ENCODE measurements around the gene KDM2B. TPM values are rescaled to one million over a fixed set of nuclear protein-coding genes. Genes with fewer than 3 reads are reported as not detected.

The KDM2B gene
- total and polyA plus RNA-seq, 2 experiments from 2014 or later = 59.4 to 161 TPM

DNA sequence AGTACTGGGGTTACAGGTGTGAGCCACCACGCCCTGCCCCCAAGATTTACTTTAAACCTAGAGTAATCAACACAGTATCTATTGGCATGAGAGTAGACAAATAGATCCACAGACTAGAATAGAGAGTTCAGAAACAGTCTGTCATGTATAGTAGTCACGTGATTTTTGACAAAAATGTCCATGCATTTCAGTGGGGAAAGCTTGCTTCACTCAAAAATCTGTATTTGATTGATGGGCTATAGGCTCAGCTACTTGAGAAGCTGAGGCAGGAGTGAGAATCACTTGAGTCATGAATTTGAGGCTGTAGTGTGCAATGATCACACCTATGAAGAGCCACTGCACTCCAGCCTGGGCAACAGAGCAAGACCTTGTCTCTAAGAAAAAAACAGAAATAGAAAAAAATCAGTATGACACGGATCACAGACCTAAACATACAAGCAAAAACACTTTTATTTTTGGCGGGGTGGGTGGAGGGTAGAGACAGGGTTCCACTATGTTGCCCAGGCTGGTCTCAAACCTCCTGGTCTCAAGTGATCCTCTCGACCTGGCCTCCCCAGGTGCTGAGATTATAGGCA is 37.9 kb upstream of the KDM2B start:
- no peak overlapping the region for H3K27ac Mint-ChIP-seq
- no peak overlapping the region for H3K4me3 ChIP-seq

More for the DNA sequence above, 37.9 kb upstream of the KDM2B start:
- TF ChIP-seq, protein P1, sequence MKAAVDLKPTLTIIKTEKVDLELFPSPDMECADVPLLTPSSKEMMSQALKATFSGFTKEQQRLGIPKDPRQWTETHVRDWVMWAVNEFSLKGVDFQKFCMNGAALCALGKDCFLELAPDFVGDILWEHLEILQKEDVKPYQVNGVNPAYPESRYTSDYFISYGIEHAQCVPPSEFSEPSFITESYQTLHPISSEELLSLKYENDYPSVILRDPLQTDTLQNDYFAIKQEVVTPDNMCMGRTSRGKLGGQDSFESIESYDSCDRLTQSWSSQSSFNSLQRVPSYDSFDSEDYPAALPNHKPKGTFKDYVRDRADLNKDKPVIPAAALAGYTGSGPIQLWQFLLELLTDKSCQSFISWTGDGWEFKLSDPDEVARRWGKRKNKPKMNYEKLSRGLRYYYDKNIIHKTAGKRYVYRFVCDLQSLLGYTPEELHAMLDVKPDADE (IDR thresholded peaks at IDR 0.05) = no peak
- TF ChIP-seq EZH2 (IDR thresholded peaks at IDR 0.05; ENCODE audit: low read depth, unreplicated experiment) = no peak
- no peak for TF ChIP-seq EZH2phosphoT487 (IDR thresholded peaks at IDR 0.05; ENCODE audit: unreplicated experiment)
- no peak for TF ChIP-seq STAT1 (IDR thresholded peaks at IDR 0.05; ENCODE audit: unreplicated experiment)
- TF ChIP-seq, protein P2, sequence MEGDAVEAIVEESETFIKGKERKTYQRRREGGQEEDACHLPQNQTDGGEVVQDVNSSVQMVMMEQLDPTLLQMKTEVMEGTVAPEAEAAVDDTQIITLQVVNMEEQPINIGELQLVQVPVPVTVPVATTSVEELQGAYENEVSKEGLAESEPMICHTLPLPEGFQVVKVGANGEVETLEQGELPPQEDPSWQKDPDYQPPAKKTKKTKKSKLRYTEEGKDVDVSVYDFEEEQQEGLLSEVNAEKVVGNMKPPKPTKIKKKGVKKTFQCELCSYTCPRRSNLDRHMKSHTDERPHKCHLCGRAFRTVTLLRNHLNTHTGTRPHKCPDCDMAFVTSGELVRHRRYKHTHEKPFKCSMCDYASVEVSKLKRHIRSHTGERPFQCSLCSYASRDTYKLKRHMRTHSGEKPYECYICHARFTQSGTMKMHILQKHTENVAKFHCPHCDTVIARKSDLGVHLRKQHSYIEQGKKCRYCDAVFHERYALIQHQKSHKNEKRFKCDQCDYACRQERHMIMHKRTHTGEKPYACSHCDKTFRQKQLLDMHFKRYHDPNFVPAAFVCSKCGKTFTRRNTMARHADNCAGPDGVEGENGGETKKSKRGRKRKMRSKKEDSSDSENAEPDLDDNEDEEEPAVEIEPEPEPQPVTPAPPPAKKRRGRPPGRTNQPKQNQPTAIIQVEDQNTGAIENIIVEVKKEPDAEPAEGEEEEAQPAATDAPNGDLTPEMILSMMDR (conservative IDR thresholded peaks at IDR 0.05; ENCODE audit: low read depth in 2 of 2) = no peak
- TF ChIP-seq, protein P3, sequence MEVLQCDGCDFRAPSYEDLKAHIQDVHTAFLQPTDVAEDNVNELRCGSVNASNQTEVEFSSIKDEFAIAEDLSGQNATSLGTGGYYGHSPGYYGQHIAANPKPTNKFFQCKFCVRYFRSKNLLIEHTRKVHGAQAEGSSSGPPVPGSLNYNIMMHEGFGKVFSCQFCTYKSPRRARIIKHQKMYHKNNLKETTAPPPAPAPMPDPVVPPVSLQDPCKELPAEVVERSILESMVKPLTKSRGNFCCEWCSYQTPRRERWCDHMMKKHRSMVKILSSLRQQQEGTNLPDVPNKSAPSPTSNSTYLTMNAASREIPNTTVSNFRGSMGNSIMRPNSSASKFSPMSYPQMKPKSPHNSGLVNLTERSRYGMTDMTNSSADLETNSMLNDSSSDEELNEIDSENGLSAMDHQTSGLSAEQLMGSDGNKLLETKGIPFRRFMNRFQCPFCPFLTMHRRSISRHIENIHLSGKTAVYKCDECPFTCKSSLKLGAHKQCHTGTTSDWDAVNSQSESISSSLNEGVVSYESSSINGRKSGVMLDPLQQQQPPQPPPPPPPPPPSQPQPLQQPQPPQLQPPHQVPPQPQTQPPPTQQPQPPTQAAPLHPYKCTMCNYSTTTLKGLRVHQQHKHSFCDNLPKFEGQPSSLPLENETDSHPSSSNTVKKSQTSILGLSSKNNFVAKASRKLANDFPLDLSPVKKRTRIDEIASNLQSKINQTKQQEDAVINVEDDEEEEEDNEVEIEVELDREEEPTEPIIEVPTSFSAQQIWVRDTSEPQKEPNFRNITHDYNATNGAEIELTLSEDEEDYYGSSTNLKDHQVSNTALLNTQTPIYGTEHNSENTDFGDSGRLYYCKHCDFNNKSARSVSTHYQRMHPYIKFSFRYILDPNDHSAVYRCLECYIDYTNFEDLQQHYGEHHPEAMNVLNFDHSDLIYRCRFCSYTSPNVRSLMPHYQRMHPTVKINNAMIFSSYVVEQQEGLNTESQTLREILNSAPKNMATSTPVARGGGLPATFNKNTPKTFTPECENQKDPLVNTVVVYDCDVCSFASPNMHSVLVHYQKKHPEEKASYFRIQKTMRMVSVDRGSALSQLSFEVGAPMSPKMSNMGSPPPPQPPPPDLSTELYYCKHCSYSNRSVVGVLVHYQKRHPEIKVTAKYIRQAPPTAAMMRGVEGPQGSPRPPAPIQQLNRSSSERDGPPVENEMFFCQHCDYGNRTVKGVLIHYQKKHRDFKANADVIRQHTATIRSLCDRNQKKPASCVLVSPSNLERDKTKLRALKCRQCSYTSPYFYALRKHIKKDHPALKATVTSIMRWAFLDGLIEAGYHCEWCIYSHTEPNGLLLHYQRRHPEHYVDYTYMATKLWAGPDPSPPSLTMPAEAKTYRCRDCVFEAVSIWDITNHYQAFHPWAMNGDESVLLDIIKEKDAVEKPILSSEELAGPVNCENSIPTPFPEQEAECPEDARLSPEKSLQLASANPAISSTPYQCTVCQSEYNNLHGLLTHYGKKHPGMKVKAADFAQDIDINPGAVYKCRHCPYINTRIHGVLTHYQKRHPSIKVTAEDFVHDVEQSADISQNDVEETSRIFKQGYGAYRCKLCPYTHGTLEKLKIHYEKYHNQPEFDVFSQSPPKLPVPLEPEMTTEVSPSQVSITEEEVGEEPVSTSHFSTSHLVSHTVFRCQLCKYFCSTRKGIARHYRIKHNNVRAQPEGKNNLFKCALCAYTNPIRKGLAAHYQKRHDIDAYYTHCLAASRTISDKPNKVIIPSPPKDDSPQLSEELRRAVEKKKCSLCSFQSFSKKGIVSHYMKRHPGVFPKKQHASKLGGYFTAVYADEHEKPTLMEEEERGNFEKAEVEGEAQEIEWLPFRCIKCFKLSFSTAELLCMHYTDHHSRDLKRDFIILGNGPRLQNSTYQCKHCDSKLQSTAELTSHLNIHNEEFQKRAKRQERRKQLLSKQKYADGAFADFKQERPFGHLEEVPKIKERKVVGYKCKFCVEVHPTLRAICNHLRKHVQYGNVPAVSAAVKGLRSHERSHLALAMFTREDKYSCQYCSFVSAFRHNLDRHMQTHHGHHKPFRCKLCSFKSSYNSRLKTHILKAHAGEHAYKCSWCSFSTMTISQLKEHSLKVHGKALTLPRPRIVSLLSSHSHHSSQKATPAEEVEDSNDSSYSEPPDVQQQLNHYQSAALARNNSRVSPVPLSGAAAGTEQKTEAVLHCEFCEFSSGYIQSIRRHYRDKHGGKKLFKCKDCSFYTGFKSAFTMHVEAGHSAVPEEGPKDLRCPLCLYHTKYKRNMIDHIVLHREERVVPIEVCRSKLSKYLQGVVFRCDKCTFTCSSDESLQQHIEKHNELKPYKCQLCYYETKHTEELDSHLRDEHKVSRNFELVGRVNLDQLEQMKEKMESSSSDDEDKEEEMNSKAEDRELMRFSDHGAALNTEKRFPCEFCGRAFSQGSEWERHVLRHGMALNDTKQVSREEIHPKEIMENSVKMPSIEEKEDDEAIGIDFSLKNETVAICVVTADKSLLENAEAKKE (CRISPR knock-in tag; IDR thresholded peaks at IDR 0.05) = no peak
- no peak for TF ChIP-seq POLR2AphosphoS5 (IDR thresholded peaks at IDR 0.05; ENCODE audit: low read depth)
- TF ChIP-seq JUNB (IDR thresholded peaks at IDR 0.05; ENCODE audit: unreplicated experiment) = no peak
- TF ChIP-seq ZNF114 (CRISPR knock-in tag; IDR thresholded peaks at IDR 0.05) = no peak
- Histone ChIP-seq H3F3A (replicated peaks; ENCODE audit: low read depth) (peaks cover 4% of the 10 kb centered on the region; the same call in 1 of the 2 replicates), H4K20me1 (replicated peaks; ENCODE audit: insufficient read depth) (no peaks in the 10 kb centered on the region), H3K4me1 (ENCODE audit: insufficient read depth) (peaks cover 9% of the 10 kb centered on the region), H3K27ac (ENCODE audit: low read depth) (no peak overlapping the region), H3K9me2 (ENCODE audit: insufficient read depth) (0 out of 2 replicates have a peak, but pooled peaks cover 4% of the 10 kb centered on the region), H3K36me3 (ENCODE audit: insufficient read depth) (no peaks in the 10 kb centered on the region), H3K79me2 (replicated peaks; ENCODE audit: insufficient read depth) (no peaks in the 10 kb centered on the region), H3K4me2 (no peak overlapping the region), H2AFZ (no peak overlapping the region), H3K27me3 (ENCODE audit: insufficient read depth) (no peaks in the 10 kb centered on the region)
- Mint-ChIP-seq H3K27me3 (ENCODE audit: insufficient read depth, low read depth, poor library complexity) (peaks cover 13% of the 10 kb centered on the region), H3K4me1 (peaks cover 19% of the 10 kb centered on the region), H3K9me3 (no peaks in the 10 kb centered on the region; the same call in 2 of the 3 replicates), H3K36me3 (ENCODE audit: low read depth) (no peaks in the 10 kb centered on the region), H3K4me3 (no peak overlapping the region)
- DNase-seq (ENCODE audit: low spot score) (no peak), ATAC-seq (no peak)

Measured in GM23338 (cell line).